M059J (cell line): Measurements from ENCODE around the gene HUNK. TPM values are rescaled to one million over a fixed set of nuclear protein-coding genes. Genes with fewer than 3 reads are reported as not detected.
"Not testable (repeated sequence)": the region's sequence is repeated elsewhere in the genome, so short reads cannot be mapped to it uniquely, and the experiment has no call there.

Source experiments
- DNase-seq: peaks from one replicate; pipeline ENCODE4 v3.0.0-alpha.2; 2012; ENCODE audit warnings: low read depth
- total RNA-seq: library from RNA; depleted of rRNA; stranded (reverse); fragments of >200 nt; shearing (Covaris generic); gene quantifications from 2 replicates; pipeline ENCODE4 v1.2.3, GENCODE V29; 2014; rRNA removed

HUNK gene
- 0.05 and 0.15 TPM in 2 replicates for total RNA-seq

DNA sequence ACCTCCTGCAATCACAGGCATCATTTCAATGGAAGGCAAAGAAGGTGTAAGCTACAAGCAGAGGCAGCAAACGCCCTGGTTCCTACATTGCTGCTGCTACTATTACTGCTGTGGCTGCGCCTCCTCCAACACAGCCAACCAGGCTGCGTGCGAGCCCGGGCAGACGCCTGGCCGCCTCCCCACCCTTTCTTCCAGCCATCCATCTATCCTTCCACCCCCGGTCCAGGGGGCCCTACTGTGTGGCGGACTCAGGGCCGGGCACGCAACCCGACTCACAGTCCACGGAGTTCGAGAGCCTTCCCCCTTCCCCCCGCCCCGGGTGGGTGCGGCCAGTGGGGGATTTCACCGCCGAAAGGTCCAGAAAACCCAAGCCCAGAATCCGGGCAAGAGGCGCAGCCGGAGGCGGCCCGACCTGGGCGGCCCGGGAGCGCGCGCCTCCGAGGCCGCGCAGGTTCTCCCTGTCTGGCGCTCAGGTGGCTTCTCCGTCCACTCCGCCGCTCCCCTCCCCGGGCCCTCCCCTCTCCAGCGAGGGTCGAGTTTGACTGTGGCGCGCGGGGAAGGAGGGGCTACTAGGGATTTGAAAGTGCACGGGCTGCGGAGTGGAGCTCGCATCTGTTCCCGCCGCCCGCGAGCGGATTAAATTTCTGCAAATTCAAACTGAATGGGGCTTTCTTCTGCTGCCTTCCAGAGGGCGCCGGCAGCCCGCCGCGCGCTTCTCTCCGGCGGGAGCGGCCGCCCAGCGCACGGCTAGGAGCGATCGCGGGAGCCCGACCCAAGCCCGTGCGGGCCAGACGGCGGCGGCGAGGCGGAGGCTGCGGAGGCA is at the start of gene HUNK:
Gene HUNK, plus strand, starts transcription at position 569 of the 823 bp plus-strand sequence. CDS start 655 bp downstream, outside the sequence.
- no peak for DNase-seq

DNA sequence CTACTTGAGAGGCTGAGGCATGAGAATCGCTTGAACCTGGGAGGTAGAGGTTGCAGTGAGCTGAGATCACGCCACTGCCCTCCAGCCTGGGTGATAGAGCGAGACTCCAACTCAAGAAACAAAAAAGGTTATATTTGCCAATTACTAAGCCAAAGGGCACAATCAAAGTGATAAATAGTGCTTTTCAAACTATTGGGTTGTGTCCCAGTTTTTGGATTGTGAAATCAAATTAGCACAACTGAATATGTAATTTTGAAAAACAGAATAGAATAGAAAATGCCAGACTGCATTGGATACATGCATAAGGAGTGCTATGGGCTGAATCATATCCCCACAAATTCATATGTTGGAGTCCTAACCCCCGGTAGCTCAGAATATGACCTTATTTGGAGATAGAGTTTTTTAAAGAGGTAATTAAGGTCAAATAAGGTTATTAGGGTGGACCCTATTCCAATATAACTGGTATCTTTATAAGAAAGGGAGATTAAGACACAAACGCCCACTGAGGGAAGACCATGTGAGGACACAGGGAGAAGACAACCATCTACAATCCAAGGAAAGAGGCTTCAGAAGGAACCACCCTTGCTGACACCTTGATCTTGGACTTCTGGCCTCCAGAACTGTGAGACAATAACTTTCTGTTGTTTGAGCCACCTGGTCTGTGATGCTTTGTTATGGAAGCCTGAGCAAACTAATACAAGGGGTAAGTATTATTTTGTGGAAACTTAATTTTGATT is 42.9 kb upstream of the HUNK start:
- no peak for DNase-seq

DNA sequence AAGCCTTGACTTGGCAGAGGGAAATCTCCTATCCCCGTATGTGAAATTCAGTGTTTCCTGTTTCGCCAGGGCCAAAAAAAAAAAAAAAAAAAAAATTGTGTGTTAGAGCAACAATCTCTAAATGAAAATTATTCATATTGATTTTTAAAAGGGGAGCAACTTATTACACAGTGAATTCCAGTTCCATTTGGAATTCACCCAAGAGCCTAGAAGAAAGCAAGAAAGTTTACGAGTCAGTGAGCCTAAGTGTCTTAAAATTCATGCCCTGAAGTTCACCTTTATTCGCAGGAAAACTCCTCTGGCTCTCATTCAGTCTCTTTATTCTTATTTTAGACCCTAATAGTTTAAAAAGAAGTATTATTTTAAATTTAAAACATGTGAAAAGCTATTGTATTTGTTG is 42.1 kb upstream of the HUNK start:
- DNase-seq: no peak

DNA sequence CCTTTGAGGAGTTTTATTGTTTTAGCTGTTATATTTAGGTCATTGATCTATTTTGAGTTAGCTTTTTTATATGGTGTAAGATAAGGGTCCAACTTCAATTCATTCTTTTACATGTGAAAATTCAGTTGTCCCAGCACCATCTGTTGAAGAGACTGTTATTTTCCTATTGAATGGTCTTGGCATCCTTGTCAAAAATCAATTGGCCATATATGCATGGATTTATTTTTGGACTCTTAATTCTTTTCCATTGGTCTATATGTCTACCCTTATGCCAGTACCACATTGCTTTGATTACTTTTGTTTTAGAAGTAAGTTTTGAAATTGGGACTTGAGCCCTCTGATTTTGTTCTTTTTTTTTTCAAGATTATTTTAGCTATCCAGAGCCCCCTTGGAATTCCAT is 35.8 kb upstream of the HUNK start:
- no peak for DNase-seq

DNA sequence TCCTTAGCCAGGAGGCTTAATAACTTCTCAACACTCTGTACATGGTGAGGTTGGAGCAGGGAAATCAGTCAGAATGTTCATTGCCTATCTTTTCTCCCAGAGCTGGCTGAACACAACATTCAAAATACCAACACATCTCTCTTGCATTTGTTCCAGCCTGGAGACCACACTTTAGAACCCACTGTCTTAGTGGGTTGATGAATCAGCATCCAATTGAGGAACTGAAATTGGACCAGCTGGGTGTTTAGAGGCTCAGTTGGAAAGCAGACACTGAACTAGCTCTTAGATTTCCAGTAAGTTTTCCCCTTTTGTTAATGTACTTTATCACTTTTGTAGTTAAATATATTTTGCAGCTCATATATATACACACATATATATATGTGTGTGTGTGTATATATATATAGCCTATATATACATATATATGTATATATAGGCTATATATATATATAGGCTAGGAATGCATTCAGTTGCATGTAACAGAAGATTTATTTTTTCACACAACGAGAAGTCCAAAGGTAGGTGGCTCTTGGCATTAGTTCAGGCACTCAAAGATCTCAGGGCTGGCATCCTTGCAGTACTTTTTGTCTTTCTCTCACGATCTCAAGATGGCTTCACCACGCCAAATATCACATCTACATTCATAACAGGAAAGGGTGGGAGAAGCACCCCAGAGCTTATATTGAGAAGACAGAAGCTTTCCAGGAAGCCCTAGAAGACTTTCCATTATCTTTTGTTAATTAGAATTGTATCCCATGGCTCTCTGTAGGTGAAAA is 35.0 kb upstream of the HUNK start:
- no peak for DNase-seq

DNA sequence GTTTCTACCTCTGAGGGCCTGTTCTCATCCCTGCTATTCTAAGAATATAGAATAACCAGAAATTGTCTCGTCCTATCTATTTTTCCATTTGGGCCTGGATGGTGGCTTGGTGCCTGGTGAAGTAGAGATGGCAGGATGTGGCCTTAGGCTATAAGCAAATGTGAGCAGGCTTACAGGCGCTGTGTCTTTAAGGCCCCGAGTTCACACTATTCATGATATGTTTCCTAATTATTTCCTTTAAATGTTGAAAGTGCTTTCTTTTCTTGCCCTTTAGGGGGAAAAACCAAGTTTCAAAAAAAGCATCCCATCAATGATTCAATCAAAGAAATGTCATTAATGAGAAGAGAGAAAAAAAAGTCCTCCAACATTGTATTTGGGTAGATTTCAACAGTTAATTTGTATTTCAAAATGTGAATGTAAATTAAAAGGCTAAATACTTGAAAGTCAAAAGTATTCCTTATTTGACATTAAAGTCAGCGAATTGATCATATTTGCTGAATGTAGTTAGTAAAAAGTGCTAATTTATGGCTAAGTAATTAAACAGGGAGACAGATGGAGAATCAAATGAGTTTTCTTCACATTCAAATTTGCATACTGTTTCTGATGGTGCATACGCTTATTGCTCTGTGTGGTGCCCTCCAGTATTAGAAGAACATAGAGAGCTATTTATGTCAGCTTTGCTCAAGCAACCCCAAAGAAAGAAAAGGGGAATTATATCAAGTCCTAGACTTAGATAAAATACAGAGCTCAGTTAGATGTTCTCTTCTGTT is 34.0 kb upstream of the HUNK start:
- DNase-seq: no peak

DNA sequence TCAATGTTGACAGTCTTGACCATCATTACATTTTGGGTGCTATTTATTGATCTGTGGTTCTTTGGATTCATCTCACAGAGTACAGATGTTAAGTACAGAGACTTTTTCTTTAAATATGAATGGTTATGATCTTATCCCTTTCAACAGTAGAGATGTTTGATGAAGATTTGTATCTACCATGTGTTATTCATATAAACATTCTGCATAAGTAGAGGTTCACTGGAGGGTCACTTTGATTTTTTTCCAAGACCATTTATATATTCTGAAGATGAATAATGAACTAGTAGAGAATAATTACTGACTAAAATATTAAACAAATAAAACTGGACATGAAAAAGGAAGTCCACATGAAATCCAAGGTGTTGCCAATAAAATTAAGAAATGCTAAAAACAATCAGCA is 28.6 kb upstream of the HUNK start:
- no peak for DNase-seq

DNA sequence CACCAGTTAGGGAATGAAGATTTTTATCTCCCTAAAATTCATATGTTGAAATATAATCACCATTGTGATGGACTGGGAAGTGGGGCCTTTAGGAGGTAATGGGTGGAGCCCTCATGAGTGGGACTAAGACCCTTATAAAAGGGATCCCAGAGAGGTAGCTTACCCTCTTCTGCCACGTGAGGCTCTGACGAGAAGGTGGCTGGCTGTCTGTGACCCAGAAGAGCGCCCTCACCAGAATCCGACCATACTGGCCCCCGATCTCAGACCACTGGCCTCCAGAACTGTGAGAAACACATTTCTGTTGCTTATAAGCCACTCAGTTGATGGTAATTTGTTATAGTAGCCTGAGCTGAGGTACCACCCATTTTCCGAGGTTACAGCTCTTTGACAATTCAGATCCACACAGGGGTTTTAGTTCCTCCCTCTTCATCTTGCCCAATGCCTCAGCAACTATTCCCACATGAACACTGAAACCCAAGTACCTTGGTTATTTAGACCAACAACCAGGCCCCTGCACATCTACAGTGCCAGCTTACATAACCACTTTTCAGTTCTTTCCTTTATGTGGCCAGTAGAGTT is 27.6 kb upstream of the HUNK start:
- DNase-seq: no peak

DNA sequence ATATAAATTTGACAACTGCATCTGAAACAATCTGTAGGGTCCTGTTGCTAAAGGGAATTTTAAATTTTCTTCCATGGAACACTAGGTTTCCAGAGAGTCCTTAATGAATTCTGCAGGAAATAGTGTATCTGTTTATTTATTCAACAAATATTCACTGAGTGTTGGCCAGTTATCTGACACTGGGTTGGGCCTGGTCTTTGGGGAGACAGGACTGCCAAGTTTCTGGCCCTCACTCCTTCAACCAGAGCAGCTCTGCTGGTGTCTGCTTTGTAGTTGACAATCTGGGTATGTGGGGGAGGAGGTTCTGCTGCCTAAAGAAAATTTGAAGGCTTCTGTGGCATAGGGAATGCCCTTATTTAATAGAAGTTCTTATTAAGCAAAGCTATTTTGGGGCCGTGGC is 26.1 kb upstream of the HUNK start:
- DNase-seq: no peak

DNA sequence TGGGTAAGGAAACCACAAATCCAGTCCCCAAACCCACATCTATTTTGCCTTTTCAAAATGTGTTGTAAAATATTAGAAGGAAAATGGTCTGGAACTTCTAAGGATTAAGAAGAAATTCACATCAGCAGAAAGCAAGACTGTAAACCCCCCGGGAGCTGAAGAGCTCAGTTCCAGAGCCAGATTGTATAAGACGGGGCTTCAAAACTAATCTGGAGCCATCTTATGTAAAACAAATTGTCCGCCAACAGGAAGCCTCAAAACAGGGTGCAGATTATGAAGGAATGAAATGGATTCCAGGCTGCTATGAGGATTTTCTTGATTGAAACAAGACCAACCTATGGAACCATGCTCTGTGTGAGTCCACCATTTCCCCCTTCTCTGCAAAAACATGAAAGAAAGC is 25.1 kb upstream of the HUNK start:
- no peak for DNase-seq

DNA sequence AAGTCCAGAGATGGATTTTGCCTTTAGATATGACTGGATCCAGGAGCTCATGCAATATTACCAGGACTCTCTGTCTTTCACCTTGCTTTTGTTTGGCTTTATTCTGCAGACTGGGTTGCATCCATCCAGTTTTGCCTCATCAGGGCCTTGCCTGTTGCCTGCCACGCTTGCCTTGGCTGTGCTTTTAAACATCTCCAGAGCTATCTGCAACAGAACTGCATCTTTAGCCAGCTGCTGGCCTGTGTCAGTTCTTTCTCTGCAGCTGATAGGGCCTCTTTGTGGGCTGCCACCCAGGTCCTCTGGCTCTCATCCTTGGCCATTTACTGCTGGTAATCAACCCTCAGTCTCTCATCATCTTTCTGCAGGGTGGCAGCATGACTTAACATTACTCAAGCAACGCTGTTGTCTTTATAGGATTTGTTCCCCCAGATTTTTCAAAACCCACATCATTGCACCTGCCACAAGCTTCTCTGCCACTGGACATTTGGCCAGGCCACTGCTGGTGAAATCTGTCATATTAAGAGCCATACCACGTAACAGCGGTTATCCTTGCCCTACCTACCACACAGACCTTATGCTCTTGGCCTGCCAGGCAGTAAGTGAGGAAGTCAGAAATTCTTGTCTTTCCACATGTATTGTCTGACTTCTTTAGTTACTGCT is 24.4 kb upstream of the HUNK start:
- DNase-seq: no peak

DNA sequence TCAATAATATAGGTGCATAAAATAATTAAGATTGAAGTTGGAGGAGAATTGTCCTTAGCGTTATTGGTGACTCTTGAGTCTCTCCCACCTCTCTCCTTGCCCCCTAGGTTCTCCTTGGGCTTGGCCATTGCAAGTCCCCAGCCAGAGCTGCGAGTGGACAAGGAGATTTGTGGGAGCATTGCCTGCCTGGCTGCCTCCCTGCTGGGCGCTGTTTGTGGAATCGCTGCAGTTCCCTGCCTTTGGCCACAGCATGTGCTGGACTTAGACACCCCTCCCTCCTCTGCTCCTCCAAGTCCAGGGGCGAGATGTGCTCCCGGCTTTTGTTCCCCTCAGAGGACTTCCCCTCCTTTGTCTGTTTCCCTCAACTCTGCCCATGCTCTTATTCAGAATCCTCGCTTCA is 21.9 kb upstream of the HUNK start:
- DNase-seq: no peak

DNA sequence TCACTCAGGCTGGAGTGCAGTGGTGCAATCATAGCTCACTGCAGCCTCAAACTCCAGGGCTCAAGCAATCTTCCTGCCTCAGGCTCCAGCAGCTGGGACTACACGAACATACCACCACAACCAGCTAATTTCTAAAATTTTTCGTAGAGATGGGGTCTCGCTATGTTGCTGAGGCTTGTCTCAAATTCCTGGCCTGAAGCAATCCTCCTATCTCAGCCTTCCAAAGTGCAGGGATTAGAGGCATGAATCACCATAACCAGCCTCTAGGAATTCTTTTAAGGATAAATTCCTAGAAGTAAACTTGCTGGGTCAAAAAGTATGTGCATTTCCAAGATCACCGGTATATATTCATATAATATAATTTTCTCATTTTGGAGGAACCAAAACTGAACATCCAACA is 17.6 kb upstream of the HUNK start:
- DNase-seq: no peak

DNA sequence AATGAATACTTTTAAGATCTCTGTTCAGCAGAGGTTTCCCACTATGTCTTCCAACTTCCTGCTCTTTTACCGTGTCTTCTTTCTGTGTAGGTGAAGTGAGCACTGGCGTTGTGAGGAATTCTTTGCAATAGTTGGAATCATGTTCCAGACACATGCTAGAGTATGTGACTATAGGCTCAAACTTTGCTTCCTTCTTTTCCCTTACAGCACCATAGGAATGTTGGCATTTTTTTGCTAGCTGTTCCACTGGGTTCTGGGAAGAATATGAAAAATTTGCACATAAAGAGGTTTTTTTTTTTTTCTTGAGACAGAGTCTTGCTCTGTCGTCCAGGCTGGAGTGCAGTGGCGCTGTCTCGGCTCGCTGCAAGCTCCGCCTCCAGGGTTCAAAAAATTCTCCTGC is 15.7 kb upstream of the HUNK start:
- DNase-seq: no peak

DNA sequence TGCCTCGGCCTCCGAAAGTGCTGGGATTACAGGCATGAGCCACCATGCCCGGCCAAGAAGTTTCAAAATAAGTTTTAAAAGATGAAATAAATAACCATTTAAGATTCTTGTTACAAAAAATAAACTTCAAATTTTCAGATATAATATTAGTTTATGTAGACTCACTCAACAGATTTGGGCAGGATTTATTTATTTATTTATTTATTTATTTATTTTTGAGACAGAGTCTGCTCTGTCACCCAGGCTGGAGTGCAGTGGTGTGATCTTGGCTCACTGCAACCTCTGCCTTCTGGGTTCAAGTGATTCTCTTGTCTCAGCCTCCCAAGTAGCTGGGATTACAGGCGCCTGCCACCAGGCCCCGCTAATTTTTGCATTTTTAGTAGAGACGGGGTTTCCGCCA is 15.2 kb upstream of the HUNK start:
- not testable (repeated sequence) for DNase-seq

DNA sequence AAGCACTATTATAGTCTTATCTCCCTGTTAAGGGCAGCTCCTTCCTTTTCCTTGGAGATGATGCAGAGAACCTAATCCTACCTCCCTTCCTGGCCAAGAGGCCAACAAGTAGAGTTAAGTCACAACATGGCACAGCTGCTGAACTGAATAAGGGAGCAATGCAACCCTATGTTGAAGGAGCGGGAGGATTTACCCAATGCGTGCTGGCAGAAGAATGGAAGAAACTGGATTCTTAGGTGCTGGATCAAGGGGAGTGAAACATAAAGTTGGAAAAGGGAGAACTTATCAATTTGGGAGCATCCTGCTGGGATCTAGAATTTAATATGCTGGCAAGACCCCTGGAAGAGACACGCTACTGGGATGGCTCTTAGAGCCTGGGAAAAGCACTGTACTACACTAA is 12.0 kb upstream of the HUNK start:
- no peak for DNase-seq

DNA sequence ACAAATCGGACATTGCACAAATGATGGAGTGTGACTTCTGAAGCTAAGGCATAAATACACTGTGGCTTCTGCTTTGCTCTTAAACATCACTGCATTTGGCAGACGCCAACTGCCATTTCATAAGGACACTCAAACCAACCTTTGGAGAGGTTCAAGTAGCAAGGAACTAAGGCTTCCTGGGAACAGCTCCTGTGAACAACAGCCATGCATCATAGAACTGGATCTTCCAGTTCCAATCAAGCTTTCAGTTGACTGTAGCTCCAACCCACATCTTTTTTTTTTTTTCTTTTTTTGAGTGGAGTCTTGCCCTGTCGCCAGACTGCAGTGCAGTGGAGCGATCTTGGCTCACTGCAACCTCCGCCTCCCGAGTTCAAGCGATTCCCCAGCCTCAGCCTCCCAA is 10.7 kb upstream of the HUNK start:
- no peak for DNase-seq

DNA sequence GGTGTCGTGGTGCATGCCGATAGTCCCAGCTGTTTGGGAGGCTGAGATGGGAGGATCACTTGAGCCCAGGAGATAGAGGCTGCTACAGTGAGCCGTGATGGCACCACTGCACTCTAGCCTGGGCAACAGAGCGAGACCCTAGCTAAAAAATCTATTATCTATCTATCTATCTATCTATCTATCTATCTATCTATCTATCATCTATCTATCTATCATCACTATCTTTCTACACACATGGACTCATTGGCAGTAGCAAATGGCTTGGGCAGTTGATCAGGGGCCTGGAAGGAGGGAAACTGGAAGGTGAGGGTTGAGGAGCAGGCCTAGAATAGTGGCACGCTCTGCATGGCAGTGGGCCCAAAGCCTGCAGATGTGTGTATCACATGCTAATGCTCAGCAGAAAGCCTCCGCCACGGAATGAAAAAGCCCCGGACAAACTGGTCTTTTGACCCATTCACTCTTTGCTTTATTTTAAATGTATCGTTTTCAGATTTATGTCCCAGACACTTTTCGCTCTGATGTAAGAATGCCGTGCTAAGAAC is 7.3 kb upstream of the HUNK start:
- DNase-seq: no peak

DNA sequence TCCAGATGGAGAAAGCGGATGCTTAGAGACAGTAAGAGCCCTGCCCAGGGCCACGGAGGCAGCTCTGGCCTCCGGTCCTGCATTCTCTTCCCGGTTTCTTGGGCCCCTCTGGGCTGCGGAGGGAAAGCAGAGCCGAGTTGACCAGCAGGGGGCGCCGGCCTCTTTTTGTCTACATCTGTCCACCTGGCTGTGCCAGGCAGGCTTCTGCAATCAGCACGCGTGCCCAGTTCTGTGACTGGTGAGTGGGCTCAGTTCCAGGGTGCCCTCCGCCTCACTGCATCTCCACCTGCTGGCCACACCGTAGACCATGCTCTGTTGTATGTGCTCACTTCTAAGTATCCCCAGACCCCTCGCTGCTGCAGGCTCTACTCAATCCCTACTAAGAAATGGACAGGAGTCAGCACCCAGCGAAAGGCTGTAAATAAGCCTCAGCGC is 6.7 kb upstream of the HUNK start:
- DNase-seq: peak; percentile 65

DNA sequence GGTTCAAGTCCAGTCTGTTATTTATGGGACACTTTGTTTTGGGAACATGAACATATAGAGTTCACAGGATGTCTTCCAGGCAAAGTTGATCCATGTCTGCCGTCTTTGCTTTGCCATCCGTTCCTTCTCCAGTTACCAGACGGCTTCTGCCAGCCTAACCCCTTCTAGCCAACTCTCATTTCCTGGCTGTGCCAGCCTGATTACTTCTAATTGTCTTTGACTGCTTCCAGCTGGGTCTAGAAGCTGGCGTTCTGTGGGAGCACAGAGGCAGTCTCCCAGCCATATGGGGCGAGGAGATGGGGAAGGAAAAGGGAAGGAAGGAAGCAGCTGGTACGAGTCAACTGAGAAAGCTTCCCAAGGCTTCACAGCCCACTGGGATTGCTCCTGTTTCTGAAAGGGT is 3.1 kb upstream of the HUNK start:
- no peak for DNase-seq
